WERI-Rb-1 (cell line): ENCODE measurements around the gene HNRNPAB.

Experiments used
- DNase-seq: peaks from one replicate; pipeline ENCODE4 v3.0.0-alpha.2; 2020
- H3K27ac ChIP-seq: fragments of 250-450 bp; sonication (Bioruptor Pico); 2 replicates; pipeline ENCODE4 v1.5.1; 2020; ENCODE audit warnings: mild to moderate bottlenecking, moderate library complexity
- H3K27me3 ChIP-seq: fragments of 250-450 bp; sonication (Bioruptor Pico); 2 replicates; pipeline ENCODE4 v1.5.1; 2021; ENCODE audit warnings: mild to moderate bottlenecking, low read depth, moderate library complexity; ENCODE audit not compliant: insufficient read depth, severe bottlenecking
- H3K36me3 ChIP-seq: fragments of 250-450 bp; sonication (Bioruptor Pico); 2 replicates; pipeline ENCODE4 v1.5.1; 2020; ENCODE audit warnings: mild to moderate bottlenecking, moderate library complexity
- H3K4me3 ChIP-seq: 2 replicates; pipeline ENCODE4 v1.5.1; 2011; ENCODE audit warnings: low read depth, mild to moderate bottlenecking, control low read depth, low read length
- H3K9me3 ChIP-seq: fragments of 250-450 bp; sonication (Bioruptor Pico); 2 replicates; pipeline ENCODE4 v1.5.1; 2021; ENCODE audit warnings: mild to moderate bottlenecking, moderate library complexity; ENCODE audit not compliant: severe bottlenecking
- CTCF ChIP-seq: IDR thresholded peaks from 2 replicates; pipeline ENCODE4 v1.5.1; 2011; ENCODE audit warnings: low read depth, mild to moderate bottlenecking, control low read depth, inconsistent platforms, low read length

Gene HNRNPAB

GRCh38 chr5:178234750-178235587 lies 30.6 kb downstream of the HNRNPAB start:
- Histone ChIP-seq H3K27me3 (no peaks in the 10 kb centered on the region), H3K36me3 (no peaks in the 10 kb centered on the region; the same call in 1 of the 2 replicates), H3K9me3 (no peaks in the 10 kb centered on the region), H3K27ac (no peak overlapping the region), H3K4me3 (no peak overlapping the region)
- DNase-seq = peak; percentile 65
- TF ChIP-seq CTCF = peak; percentile 67

GRCh38 chr5:178235588-178235974 lies 31.2 kb downstream of the HNRNPAB start:
- Histone ChIP-seq H3K9me3 (no peaks in the 10 kb centered on the region), H3K36me3 (no peaks in the 10 kb centered on the region; the same call in 1 of the 2 replicates), H3K4me3 (no peak overlapping the region), H3K27ac (no peak overlapping the region), H3K27me3 (no peaks in the 10 kb centered on the region)
- no peak for DNase-seq
- TF ChIP-seq CTCF = no peak

GRCh38 chr5:178236126-178236525 lies 31.8 kb downstream of the HNRNPAB start:
- no peak for DNase-seq
- Histone ChIP-seq H3K9me3 (no peaks in the 10 kb centered on the region), H3K27ac (no peak overlapping the region), H3K4me3 (no peak overlapping the region), H3K36me3 (no peaks in the 10 kb centered on the region; the same call in 1 of the 2 replicates), H3K27me3 (no peaks in the 10 kb centered on the region)
- TF ChIP-seq CTCF = no peak

- H3K4me3 ChIP-seq = no peak overlapping the region
- TF ChIP-seq CTCF = no peak
- DNase-seq = no peak
- no peaks in the 10 kb centered on the region for H3K27me3 ChIP-seq
- no peaks in the 10 kb centered on the region for H3K9me3 ChIP-seq
- H3K27ac ChIP-seq = no peak overlapping the region
- H3K36me3 ChIP-seq = no peaks in the 10 kb centered on the region
Measured at GRCh38 chr5:178236679-178237078, 32.3 kb downstream of the HNRNPAB start.

GRCh38 chr5:178237431-178238312 lies 33.3 kb downstream of the HNRNPAB start:
- no peak overlapping the region for H3K4me3 ChIP-seq
- no peaks in the 10 kb centered on the region for H3K36me3 ChIP-seq
- H3K27ac ChIP-seq = no peak overlapping the region
- no peaks in the 10 kb centered on the region for H3K27me3 ChIP-seq
- no peak for TF ChIP-seq CTCF
- no peak for DNase-seq
- no peaks in the 10 kb centered on the region for H3K9me3 ChIP-seq
